Activated CD8-positive, alpha-beta memory T cell treated with anti-CD3 and anti-CD28 coated beads for 36 hours (primary cell): ENCODE measurements around the gene CA9. TPM values are rescaled to one million over a fixed set of nuclear protein-coding genes. Genes with fewer than 3 reads are reported as not detected.

Source experiments
- CTCF ChIA-PET: fragments of 350-600 bp; sonication (Branson Sonifier 250); formaldehyde crosslinking; loops from one replicate; lab custom pipeline; 2021; ENCODE audit warnings: antibody characterized with exemption; lab: Charles Lee
- POLR2A ChIA-PET: fragments of 350-600 bp; sonication (Branson Sonifier 250); formaldehyde crosslinking; loops from one replicate; lab custom pipeline; 2021; ENCODE audit warnings: antibody characterized with exemption; lab: Charles Lee
- total RNA-seq, 2 experiments: library from RNA; stranded (reverse); gene quantifications; one replicate each; pipeline ENCODE4 v1.2.3, GENCODE V29; 2021

Gene CA9
- total RNA-seq, 2 experiments from 2014 or later: 5.5 to 6.2 TPM

DNA sequence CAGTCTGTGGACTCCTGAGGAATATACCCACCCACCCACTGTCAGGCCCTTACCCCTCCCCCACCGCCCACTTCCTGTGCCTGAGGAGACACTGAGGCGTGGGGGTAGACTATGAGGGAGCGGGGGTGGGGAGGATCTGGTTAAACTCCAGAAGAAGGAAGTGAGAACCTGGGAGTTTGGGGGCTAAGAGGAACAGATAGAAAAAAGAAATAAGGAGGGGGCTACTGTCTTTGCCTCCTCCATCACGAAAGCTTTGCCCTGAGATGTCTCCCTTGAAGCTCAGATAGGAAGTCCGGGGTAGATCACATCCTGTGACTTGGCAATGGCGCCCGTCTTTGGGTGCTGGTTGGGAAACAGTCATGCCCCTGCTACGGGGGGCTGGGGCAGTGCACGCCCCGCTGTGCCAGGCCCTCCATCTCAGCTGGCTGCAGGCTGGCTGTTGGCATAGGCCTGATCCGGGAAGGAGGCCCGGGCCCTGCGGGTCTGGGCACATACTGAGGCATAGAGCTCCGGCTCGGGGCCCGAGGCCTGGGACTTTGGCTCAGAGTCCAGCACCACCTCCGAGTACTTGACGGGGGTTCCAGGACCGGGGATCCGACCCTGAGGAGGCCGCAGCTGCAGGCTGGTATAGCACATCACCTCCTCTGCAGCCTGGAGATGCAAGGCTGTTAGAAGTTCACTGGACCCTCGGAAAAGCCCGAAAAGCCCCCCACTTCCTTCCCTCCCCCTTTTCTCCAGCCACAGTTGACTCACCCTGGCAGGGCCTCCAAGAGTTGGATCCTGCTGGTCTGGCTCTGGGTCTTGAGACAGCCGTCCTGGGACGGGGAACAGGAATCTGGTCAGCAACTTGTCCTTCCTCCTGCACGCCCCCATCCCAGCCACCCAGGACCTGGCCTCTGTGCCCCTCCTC lies 24.0 kb upstream of the CA9 start:
- CTCF ChIA-PET: interaction anchor here (0.8 to 1.7 kb wide), 8 partner anchors 8 to 107 kb away, joined by 3 to 10 read pairs (median 5); partner anchors contain the start of genes ARHGEF39, CCDC107, CREB3 and RMRP
- POLR2A ChIA-PET: interaction anchor here (0.7 to 2.2 kb wide), 5 partner anchors 8 to 165 kb away, joined by 4 to 17 read pairs (median 6); partner anchors contain the start of genes CCDC107 and RMRP

DNA sequence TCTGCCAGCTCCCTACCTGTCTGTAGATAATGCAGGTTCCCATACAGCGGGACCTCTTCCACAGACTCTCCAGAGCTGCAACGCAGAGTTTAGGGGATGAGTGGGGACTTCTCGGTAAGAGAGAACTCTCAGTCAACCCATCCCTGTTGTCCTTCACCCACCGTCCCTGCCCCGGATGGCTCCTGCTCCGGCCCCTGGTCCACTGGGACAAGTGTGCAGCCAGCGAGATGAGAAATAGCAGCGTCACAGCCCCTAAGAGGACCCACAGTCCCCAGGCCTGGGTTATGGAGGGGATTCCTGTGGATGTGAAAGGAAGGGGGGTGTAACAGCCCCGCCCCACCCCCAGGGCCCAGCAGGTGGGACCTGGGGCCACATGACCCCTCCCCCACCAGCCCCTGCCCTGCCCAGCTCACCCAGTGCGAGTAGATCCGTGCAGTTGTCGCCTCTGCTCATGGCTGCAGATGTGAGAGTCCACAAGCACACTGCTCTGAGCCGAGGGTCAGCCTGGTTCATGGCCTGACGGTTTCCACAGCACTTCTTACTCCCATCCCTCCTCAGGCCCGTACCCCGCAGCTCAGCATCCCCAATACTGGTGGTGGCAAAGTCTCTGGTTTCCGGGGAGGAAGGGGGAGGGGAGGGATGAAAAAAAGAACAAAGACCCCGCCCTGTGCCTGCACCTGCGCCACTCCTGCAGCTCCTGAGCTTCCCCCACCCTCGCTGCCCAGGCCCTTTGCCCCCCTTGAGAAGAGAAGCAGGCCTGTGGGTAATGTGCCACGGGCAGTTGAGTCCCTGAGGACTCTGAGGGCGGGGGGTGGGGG lies 23.2 kb upstream of the CA9 start, which contains the start of gene SIT1:
SIT1 (minus strand) TSS at position 591 of the 818 bp plus-strand sequence; CDS start at position 513, 78 bp downstream.
- ChIA-PET CTCF (interaction anchor here (0.8 to 1.5 kb wide), 5 partner anchors 14 to 82 kb away, joined by 3 to 9 read pairs (median 4); partner anchors contain the start of genes ARHGEF39, CREB3 and TLN1), POLR2A (interaction anchor here (0.6 to 2.2 kb wide), 7 partner anchors 8 to 571 kb away, joined by 3 to 17 read pairs (median 5); partner anchors contain the start of genes CCDC107, FANCG and RMRP)

DNA sequence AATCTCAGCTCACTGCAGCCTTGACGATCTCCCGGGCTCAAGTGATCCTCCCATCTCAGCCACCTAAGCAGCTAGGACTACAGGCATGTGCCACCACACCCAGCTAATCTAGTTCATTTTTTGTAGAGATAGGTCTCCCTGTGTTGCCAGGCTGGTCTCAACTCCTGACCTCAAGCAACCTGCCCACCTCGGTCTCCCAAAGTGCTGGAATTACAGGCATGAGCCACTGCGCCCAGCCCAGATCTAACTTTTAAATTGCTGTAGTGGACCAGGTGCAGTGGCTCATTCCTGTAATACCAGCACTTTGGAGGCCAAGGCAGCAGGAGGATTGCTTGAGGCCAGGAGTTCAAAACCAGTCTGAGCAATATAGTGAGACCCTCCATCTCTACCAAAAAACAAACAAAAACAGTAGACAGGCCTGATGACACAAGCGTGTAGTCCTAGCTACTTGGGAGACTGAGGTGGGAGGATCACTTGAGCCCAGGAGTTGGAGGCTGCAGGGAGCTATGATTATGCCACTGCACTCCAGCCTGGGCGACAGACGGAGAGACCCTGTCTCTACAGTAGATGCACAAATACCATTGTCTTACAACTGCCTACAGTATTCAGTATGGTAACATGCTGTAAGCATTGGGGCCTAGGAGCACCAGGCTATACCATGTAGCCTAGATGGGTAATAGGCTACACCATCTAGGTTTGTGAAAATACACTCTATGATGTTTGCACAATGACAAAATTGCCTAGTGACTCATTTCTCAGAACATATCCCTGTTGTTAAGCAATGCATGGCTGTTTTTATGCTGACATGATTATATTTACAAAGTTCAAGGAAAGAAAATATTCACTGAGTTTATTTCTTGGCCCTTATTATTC lies 21.5 kb upstream of the CA9 start:
- CTCF ChIA-PET: interaction anchor here (1.2 kb wide), 1 partner anchor 7 kb away, joined by 3 read pairs; no protein-coding TSS in a partner anchor
- POLR2A ChIA-PET: interaction anchor here (0.7 kb wide), 1 partner anchor 48 kb away, joined by 3 read pairs; no protein-coding TSS in a partner anchor

DNA sequence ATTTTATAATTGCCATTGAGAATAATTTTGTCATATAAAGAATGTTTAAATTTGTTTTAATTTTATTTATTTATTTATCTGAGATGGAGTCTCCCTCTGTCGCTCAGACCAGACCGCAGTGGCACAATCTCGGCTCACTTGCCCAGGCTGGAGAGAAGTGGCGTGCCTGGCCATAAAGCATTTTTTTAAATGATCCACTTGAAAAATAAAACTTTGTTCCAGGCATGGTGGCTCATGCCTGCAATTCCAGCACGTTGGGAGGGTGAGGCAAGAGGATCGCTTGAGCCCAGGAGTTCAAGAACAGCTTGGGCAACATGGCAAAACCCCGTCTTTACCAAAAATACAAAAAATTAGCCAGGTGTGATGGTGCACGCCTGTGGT lies 20.9 kb upstream of the CA9 start:
- POLR2A ChIA-PET: no interaction called here
- CTCF ChIA-PET: interaction anchor here (1.2 kb wide), 1 partner anchor 8 kb away, joined by 3 read pairs; no protein-coding TSS in a partner anchor

DNA sequence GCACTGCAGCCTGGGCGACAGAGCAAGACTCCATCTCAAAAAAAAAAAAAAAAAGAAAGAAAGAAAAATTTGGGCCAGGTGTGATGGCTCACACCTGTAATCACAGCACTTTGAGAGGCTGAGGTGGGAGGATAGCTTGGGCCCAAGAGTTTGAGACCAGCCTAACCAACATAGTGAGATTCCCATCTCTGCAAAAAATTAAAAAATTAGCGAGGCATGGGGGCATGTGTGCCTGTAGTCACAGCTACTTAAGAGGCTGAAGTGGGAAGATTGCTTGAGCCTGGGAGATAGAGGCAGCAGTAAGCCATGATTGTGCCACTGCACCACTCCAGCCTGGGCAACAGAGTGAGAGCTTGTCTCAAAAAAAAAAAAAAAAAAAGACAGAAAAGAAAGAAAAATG lies 20.1 kb upstream of the CA9 start:
- POLR2A ChIA-PET: interaction anchor here (0.6 kb wide), 1 partner anchor 29 kb away, joined by 7 read pairs; no protein-coding TSS in a partner anchor
- CTCF ChIA-PET: interaction anchor here (0.6 to 1.2 kb wide), 3 partner anchors 8 to 1826 kb away, joined by 3 to 5 read pairs (median 3); partner anchors contain the start of gene TLN1

DNA sequence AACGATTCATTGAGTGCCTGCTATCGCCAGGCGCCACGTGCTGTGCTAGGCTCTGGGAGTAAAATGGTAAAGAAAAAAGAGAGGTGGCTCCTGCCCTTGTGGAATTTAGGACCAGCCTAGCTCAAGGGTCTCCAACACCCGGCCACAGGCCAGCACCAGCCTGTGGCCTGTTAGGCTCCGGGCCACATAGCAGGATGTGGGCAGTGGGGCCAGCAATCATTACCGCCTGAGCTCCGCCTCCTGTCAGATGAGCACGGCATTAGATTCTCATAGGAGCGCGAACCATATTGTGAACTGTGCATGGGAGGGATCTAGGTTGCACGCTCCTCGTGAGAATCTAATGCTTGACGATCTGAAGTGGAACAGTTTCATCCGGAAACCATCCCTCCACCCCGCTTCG lies 17.4 kb upstream of the CA9 start:
- ChIA-PET CTCF (interaction anchor here (1.0 to 5.3 kb wide), 6 partner anchors 10 to 80 kb away, joined by 3 to 49 read pairs (median 4); partner anchors contain the start of genes CREB3 and TLN1), POLR2A (interaction anchor here (0.5 to 3.8 kb wide), 3 partner anchors 10 to 51 kb away, joined by 3 to 30 read pairs (median 3); no protein-coding TSS in a partner anchor)

DNA sequence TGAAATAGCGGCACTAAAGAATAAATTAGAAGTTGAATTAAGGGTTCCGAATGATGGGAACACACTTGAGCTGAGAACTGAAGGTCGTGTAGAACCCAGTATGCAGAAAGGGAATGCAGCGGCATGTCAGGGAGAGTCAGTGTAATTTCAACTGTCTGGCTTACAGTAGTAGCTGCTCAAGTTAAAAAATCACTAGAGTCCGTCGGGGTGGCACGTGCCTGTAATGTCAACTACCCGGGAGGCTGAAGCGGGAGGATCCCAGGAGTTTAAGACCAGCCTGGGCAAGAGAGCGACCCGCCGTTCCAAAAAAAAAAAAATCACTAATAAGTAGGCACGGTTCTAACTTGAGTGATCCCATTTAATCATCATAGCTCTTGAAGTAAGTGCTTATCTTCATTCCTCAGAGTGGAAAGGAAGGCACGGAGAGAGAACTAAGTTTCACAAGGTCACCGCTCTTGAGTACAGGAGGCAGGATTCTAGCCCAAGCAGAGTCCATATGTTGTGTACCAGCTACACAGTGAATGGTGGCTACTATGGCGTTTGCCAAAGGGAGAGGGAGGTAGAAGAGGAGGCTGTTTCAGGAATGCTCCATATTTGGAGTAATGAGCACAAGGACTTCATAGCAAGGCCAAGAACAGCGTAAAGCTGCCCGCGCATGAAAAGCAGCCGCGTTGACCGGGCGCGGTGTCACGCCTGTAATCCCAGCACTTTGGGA lies 16.7 kb upstream of the CA9 start:
- CTCF ChIA-PET: interaction anchor here (0.9 to 5.3 kb wide), 8 partner anchors 8 to 73 kb away, joined by 3 to 49 read pairs (median 9); partner anchors contain the start of genes CREB3 and TLN1
- POLR2A ChIA-PET: interaction anchor here (0.5 to 3.8 kb wide), 7 partner anchors 8 to 92 kb away, joined by 3 to 30 read pairs (median 10); partner anchors contain the start of genes GBA2 and RGP1

DNA sequence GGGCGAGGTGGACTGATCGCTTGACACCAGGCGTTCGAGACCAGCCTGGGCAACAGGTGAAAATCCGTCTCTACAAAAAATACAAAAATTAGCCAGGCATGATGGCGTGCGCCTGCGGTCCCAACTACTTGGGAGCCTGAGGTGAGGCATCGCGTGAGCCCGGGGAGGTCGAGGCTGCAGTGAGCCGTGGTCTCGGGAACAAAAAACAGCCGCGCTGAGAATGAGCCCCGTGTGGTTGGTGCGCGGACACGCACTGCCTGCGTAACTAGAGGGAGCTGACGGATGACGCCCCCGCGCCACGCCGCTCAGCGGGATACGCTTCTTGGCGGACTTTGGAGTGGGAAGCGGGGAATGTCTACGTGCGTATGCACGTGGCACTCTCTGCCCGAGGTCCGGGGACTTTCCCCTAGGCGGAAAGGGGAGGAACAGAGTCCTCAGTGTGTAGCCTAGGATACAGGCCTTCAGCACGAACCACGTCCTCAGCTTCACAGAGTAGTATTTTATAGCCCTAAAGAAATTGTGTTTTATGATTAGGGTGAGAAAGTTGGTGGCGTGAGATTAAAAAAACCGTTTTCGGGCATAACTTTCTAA lies 16.1 kb upstream of the CA9 start, which contains the start of gene RMRP:
RMRP (minus strand) TSS at position 474 of the 591 bp plus-strand sequence.
- ChIA-PET POLR2A (interaction anchor here (0.6 to 3.8 kb wide), 10 partner anchors 8 to 157 kb away, joined by 3 to 30 read pairs (median 6); partner anchors contain the start of genes CREB3, GBA2, HINT2 and RGP1), CTCF (interaction anchor here (0.9 to 5.3 kb wide), 14 partner anchors 8 to 142 kb away, joined by 3 to 49 read pairs (median 6); partner anchors contain the start of genes CREB3 and TLN1)

DNA sequence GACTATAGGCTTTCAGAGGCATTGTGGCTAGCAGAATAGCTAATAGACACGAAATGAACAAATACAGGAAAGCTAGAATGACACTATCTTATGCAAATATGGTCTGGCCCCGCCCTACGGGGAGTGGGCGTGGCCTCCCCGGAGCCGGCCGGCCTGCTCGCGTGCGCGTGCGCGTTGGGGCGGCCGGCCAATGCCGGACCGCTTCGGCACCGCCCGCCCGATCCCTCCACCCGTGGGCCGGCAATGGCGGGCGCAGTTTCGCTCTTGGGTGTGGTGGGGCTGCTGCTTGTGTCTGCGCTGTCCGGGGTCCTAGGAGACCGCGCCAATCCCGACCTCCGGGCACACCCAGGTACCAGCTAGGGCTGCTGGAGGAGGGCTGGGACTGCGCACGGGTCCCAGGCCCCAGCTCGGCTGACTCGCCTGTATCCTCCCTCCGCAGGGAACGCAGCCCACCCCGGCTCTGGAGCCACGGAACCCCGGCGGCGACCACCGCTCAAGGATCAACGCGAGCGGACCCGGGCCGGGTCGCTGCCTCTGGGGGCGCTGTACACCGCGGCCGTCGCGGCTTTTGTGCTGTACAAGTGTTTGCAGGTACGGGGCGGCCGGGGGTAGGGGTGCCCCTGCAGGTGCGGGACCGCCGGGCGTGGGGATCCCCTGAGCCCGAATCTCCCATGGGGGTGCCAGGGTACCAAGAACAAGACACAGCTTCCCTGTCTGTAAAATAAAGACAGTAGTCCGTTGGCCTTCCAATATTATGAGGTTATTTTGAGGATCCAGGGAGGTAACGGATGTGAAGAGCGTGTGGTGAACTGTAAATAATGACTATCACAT lies 15.4 kb upstream of the CA9 start, which contains the start of gene CCDC107:
CCDC107 (plus strand) TSS at position 156 of the 831 bp plus-strand sequence; CDS start at position 244, 88 bp downstream.
- ChIA-PET CTCF (interaction anchor here (0.8 to 5.3 kb wide), 16 partner anchors 9 to 167 kb away, joined by 3 to 49 read pairs (median 5); partner anchors contain the start of genes CREB3 and TLN1), POLR2A (interaction anchor here (0.6 to 3.8 kb wide), 10 partner anchors 9 to 156 kb away, joined by 3 to 30 read pairs (median 6); partner anchors contain the start of genes CREB3, GBA2, HINT2 and RGP1)

DNA sequence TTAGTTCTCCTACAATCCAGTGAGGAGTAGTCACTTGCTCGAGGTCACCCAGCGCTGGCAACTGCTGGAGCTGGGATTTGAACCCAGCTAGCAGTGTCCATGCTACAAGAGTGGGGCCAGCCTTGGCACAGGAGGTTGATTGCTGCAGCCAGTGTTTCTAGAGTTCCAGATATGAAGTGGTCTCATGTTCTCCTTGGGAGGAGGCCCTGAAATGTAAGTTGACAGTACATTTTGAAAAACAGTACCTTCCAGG lies 14.8 kb upstream of the CA9 start:
- CTCF ChIA-PET: interaction anchor here (0.8 to 5.3 kb wide), 14 partner anchors 9 to 166 kb away, joined by 3 to 49 read pairs (median 6); partner anchors contain the start of genes CREB3 and TLN1

DNA sequence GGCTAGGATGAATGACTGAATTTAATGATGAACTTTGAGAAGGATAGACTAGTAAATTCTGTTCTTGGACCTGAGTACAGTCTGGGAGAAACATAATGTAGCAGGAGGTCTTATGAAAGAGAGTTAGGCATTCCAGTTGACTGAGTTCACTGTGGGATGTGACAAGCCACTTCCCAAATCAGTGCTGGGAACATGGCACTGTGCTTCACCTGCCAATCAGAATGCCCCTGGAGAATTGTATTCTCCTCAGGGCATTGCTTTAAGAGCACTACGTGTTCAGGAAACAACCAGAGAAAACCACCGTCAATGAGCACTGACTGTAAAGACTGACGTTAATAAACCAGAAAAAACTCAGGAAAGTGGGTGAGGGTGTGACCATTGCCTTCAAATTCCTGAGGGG lies 14.4 kb upstream of the CA9 start:
- ChIA-PET CTCF (interaction anchor here (0.8 to 5.3 kb wide), 13 partner anchors 10 to 166 kb away, joined by 3 to 49 read pairs (median 8); partner anchors contain the start of genes CREB3 and TLN1), POLR2A (interaction anchor here (1.8 to 3.8 kb wide), 4 partner anchors 10 to 55 kb away, joined by 4 to 30 read pairs (median 12); no protein-coding TSS in a partner anchor)

More for the DNA sequence above, 14.8 kb upstream of the CA9 start:
- POLR2A ChIA-PET: interaction anchor here (1.6 to 3.8 kb wide), 5 partner anchors 10 to 69 kb away, joined by 4 to 30 read pairs (median 10); no protein-coding TSS in a partner anchor

DNA sequence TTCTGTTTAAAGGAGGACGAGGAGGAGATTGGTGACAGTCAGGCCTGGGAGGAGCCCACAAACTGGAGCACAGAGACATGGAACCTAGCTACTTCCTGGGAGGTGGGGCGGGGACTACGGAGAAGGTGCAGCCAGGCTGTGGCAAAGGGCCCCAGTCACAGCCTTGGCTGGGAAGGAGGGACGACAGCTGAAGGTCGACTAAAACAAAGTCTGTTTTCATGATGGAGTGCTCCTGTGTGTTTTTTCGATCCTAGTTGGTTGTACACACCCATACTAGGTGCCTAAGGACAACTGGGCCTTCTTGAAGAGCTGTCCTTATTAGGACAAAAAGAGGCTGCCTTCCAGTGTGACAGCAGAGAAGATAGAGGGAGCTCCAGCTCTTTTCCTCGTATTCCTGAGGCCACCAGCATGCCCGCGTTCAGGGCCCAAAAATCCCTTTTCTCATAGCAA lies 12.7 kb upstream of the CA9 start:
- POLR2A ChIA-PET: interaction anchor here (1.1 kb wide), 1 partner anchor 14 kb away, joined by 4 read pairs; no protein-coding TSS in a partner anchor
- CTCF ChIA-PET: interaction anchor here (1.1 to 3.8 kb wide), 6 partner anchors 14 to 69 kb away, joined by 3 to 30 read pairs (median 5); partner anchors contain the start of genes CREB3 and TLN1

DNA sequence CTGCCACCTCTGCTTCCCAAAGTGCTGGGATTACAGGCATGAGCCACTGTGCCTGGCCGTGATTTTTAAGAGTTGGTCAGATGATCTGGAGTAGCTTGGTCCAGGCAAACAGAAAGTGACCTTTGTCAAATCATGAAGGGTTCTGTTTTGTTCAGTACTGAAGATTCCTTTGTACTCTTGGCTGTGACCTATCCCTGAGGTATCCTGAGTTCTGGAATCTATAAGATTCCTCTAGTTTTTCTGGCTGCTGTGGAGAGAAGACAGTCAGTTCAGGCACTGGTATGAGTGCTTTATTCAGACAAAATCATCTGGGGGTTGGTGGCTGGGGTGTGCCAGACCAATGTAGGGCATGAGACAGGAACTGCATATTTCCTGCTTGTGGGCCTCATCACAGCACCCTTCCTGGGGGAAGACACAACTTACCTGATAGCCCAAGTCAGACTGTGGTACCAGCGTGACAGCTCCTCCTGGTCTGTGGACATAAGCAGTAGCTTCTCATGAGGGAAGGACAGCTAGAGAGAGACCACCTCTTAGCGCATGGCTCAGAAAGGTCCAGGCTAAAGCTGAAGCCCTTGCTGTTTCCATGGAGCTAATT lies 11.9 kb upstream of the CA9 start:
- CTCF ChIA-PET: interaction anchor here (0.6 to 2.8 kb wide), 7 partner anchors 14 to 180 kb away, joined by 3 to 9 read pairs (median 4); no protein-coding TSS in a partner anchor
- POLR2A ChIA-PET: no interaction called here

DNA sequence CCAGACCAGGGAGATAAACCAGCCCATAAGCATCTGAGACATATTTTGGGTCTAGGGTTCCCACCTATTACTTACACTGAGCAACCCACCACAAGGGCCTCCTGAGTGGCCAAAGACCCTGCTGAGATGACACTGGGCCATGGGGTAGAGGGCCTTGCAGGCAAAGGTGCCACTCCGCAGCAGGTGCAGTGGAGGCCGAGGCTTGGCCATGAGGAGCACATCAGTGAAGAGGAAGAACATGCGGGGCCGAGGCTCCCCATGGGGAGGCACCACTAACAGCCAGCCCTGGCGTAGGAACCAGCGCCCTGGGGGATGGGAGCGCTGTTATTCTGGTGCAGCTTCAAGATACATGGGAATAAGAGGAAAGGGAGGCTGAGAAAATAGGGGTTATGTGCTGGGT lies 11.3 kb upstream of the CA9 start:
- POLR2A ChIA-PET: no interaction called here
- CTCF ChIA-PET: interaction anchor here (1.1 to 2.8 kb wide), 4 partner anchors 14 to 74 kb away, joined by 4 to 9 read pairs (median 5); no protein-coding TSS in a partner anchor
